SK-N-SH treated with all-trans-retinoic acid at 6 μM for 48 hours (cell line): Measurements from ENCODE around the gene SLC6A4.

ENCODE experiments used
- ARNTL ChIP-seq: fragments of 450-650 bp; formaldehyde crosslinking; IDR thresholded peaks from 2 replicates; pipeline ENCODE4 v1.5.0; 2020; ENCODE audit warnings: low read depth, mild to moderate bottlenecking, moderate library complexity, borderline replicate concordance
- GLIS3 ChIP-seq: fragments of 250-450 bp; sonication (Bioruptor Pico); IDR thresholded peaks from 2 replicates; pipeline ENCODE4 v1.5.0; 2020; ENCODE audit warnings: mild to moderate bottlenecking, moderate library complexity
- PPARA ChIP-seq: fragments of 250-450 bp; sonication (Bioruptor Pico); IDR thresholded peaks from 2 replicates; pipeline ENCODE4 v1.5.0; 2020; ENCODE audit warnings: mild to moderate bottlenecking, borderline replicate concordance
- TCF4 ChIP-seq: fragments of 250-450 bp; sonication (Bioruptor Pico); IDR thresholded peaks from 2 replicates; pipeline ENCODE4 v1.8.0; 2021; ENCODE audit warnings: mild to moderate bottlenecking, moderate library complexity, borderline replicate concordance
- TOX ChIP-seq: fragments of 250-450 bp; sonication (Bioruptor Pico); IDR thresholded peaks from 2 replicates; pipeline ENCODE4 v1.8.0; 2021; ENCODE audit warnings: mild to moderate bottlenecking, moderate library complexity, borderline replicate concordance
- ZFP3 ChIP-seq: fragments of 250-450 bp; sonication (Bioruptor Pico); IDR thresholded peaks from 2 replicates; pipeline ENCODE4 v1.5.0; 2020; ENCODE audit warnings: mild to moderate bottlenecking, moderate library complexity
- ZFP30 ChIP-seq: fragments of 450-650 bp; formaldehyde crosslinking; IDR thresholded peaks from 2 replicates; pipeline ENCODE4 v1.5.0; 2022; ENCODE audit warnings: mild to moderate bottlenecking, moderate library complexity
- ZNF8 ChIP-seq: fragments of 450-650 bp; formaldehyde crosslinking; IDR thresholded peaks from 2 replicates; pipeline ENCODE4 v1.5.0; 2020; ENCODE audit warnings: mild to moderate bottlenecking, moderate library complexity
- TF ChIP-seq, protein P1 (sequence below): fragments of 250-450 bp; sonication (Bioruptor Pico); IDR thresholded peaks from 2 replicates; pipeline ENCODE4 v1.8.0; 2020; ENCODE audit warnings: mild to moderate bottlenecking, moderate library complexity, borderline replicate concordance
- TF ChIP-seq, protein P2 (sequence below): fragments of 250-450 bp; sonication (Bioruptor Pico); IDR thresholded peaks from 2 replicates; pipeline ENCODE4 v1.5.1; 2020; ENCODE audit warnings: low read depth, mild to moderate bottlenecking, moderate library complexity

DNA sequence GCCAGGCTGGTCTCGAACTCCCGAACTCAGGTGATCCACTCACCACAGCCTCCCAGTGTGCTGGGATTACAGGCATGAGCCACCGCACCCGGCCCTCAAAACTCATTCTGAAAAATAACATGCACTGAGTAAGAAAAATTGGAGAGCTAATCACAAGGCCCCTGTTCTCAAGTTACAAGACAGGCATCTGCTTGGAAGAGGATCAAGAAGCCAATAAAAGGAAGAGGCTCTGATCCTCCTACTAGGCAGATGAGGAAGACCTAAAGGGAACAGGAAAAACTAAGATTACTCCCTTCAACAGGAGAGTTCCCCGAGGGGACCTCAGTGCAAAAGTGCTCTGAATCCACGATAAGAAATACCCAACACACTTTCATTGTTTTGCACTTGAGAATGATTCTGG, 37.9 kb upstream of the SLC6A4 start:
- TF ChIP-seq, protein P1, sequence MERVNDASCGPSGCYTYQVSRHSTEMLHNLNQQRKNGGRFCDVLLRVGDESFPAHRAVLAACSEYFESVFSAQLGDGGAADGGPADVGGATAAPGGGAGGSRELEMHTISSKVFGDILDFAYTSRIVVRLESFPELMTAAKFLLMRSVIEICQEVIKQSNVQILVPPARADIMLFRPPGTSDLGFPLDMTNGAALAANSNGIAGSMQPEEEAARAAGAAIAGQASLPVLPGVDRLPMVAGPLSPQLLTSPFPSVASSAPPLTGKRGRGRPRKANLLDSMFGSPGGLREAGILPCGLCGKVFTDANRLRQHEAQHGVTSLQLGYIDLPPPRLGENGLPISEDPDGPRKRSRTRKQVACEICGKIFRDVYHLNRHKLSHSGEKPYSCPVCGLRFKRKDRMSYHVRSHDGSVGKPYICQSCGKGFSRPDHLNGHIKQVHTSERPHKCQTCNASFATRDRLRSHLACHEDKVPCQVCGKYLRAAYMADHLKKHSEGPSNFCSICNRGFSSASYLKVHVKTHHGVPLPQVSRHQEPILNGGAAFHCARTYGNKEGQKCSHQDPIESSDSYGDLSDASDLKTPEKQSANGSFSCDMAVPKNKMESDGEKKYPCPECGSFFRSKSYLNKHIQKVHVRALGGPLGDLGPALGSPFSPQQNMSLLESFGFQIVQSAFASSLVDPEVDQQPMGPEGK (CRISPR knock-in tag), result no peak
- TF ChIP-seq ZFP3 (CRISPR knock-in tag) (no peak), ARNTL (no peak), TCF4 (CRISPR knock-in tag) (no peak), ZNF8 (CRISPR knock-in tag) (no peak), GLIS3 (no peak), PPARA (no peak), TOX (CRISPR knock-in tag) (no peak), ZFP30 (CRISPR knock-in tag) (no peak)
- TF ChIP-seq, protein P2, sequence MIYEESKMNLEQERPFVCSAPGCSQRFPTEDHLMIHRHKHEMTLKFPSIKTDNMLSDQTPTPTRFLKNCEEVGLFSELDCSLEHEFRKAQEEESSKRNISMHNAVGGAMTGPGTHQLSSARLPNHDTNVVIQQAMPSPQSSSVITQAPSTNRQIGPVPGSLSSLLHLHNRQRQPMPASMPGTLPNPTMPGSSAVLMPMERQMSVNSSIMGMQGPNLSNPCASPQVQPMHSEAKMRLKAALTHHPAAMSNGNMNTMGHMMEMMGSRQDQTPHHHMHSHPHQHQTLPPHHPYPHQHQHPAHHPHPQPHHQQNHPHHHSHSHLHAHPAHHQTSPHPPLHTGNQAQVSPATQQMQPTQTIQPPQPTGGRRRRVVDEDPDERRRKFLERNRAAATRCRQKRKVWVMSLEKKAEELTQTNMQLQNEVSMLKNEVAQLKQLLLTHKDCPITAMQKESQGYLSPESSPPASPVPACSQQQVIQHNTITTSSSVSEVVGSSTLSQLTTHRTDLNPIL (CRISPR knock-in tag), result no peak
